ENCODE data around the gene PRR15L.
"Not testable (repeated sequence)": the region's sequence is repeated elsewhere in the genome, so short reads cannot be mapped to it uniquely, and the experiment has no call there.

PRR15L gene

GRCh38 chr17:47919889-47920288, 37.8 kb downstream of the PRR15L start:
- not testable (repeated sequence) for H4K8ac ChIP-seq (ENCODE audit: low read depth, low read length); H3K23ac ChIP-seq (ENCODE audit: low read depth, low read length, poor library complexity); H3K27ac ChIP-seq (replicated peaks; ENCODE audit: low read length); DNase-seq (ENCODE audit: low spot score); H2BK15ac ChIP-seq (ENCODE audit: low read length); H2AFZ ChIP-seq (ENCODE audit: low read length); H2AK5ac ChIP-seq (ENCODE audit: low read depth, low read length); H3K27me3 ChIP-seq (ENCODE audit: control insufficient read depth in 3 of 3, insufficient read depth in 3 of 3, low read depth in 1 of 3, low read length in 3 of 3); H3K14ac ChIP-seq (ENCODE audit: low read length); H3K4ac ChIP-seq (ENCODE audit: low read length); H3K4me1 ChIP-seq (ENCODE audit: control insufficient read depth in 2 of 2, insufficient read depth in 1 of 2, low read depth in 1 of 2, low read length in 2 of 2); H3K9me3 ChIP-seq (replicated peaks in 1 of 2; ENCODE audit: control insufficient read depth in 2 of 2, insufficient read depth in 1 of 2, low read depth in 1 of 2, low read length in 2 of 2); H3K18ac ChIP-seq (ENCODE audit: low read length); H2BK12ac ChIP-seq (ENCODE audit: low read length); H3K4me2 ChIP-seq (ENCODE audit: insufficient read depth, low read length, poor library complexity, severe bottlenecking); H3K4me3 ChIP-seq (ENCODE audit: low read length in 2 of 2); H3K79me1 ChIP-seq (ENCODE audit: low read depth, low read length); H3K9ac ChIP-seq (ENCODE audit: low read depth, low read length, poor library complexity); H4K91ac ChIP-seq (ENCODE audit: low read depth, low read length, poor library complexity); H2BK5ac ChIP-seq (ENCODE audit: low read length); H2BK120ac ChIP-seq (ENCODE audit: low read depth, low read length)
- no CpG with 5 or more reads among the region's 14 CpGs for WGBS, 2 donors (ENCODE audit: extremely low coverage in 2 of 2, insufficient read length in 2 of 2, insufficient replicate concordance in 1 of 2)
- H3K36me3 ChIP-seq (replicated peaks in 1 of 2; ENCODE audit: control insufficient read depth in 2 of 2, insufficient read depth in 2 of 2, low read length in 2 of 2) = peaks cover 22 to 77% of the 10 kb centered on the region in 2 donors

GRCh38 chr17:47918991-47919390, 38.7 kb downstream of the PRR15L start:
- DNase-seq (ENCODE audit: low spot score) = no peak
- Histone ChIP-seq H3K14ac (ENCODE audit: low read length) (no peak overlapping the region), H3K23ac (ENCODE audit: low read depth, low read length, poor library complexity) (no peak overlapping the region), H3K27me3 (ENCODE audit: control insufficient read depth in 3 of 3, insufficient read depth in 3 of 3, low read depth in 1 of 3, low read length in 3 of 3) (no peaks in the 10 kb centered on the region), H3K79me1 (ENCODE audit: low read depth, low read length) (peaks cover 2% of the 10 kb centered on the region), H4K8ac (ENCODE audit: low read depth, low read length) (no peak overlapping the region), H2AFZ (ENCODE audit: low read length) (no peak overlapping the region), H2BK5ac (ENCODE audit: low read length) (no peak overlapping the region), H2BK120ac (ENCODE audit: low read depth, low read length) (no peak overlapping the region), H2BK15ac (ENCODE audit: low read length) (no peak overlapping the region), H3K4me3 (ENCODE audit: low read length in 2 of 2) (no peak overlapping the region), H3K36me3 (replicated peaks in 1 of 2; ENCODE audit: control insufficient read depth in 2 of 2, insufficient read depth in 2 of 2, low read length in 2 of 2) (peaks cover 20 to 68% of the 10 kb centered on the region in 2 donors), H3K18ac (ENCODE audit: low read length) (no peak overlapping the region), H3K4me1 (ENCODE audit: control insufficient read depth in 2 of 2, insufficient read depth in 1 of 2, low read depth in 1 of 2, low read length in 2 of 2) (no peaks in the 10 kb centered on the region), H2AK5ac (ENCODE audit: low read depth, low read length) (no peak overlapping the region), H3K27ac (replicated peaks; ENCODE audit: low read length) (no peak overlapping the region), H3K4ac (ENCODE audit: low read length) (no peak overlapping the region), H4K91ac (ENCODE audit: low read depth, low read length, poor library complexity) (no peak overlapping the region), H3K9ac (ENCODE audit: low read depth, low read length, poor library complexity) (no peak overlapping the region), H3K9me3 (replicated peaks in 1 of 2; ENCODE audit: control insufficient read depth in 2 of 2, insufficient read depth in 1 of 2, low read depth in 1 of 2, low read length in 2 of 2) (no peaks in the 10 kb centered on the region), H2BK12ac (ENCODE audit: low read length) (no peak overlapping the region), H3K4me2 (ENCODE audit: insufficient read depth, low read length, poor library complexity, severe bottlenecking) (no peak overlapping the region)
- WGBS, 2 donors (ENCODE audit: extremely low coverage in 2 of 2, insufficient read length in 2 of 2, insufficient replicate concordance in 1 of 2) = no CpG with 5 or more reads among the region's 2 CpGs

- Histone ChIP-seq H3K79me1 (ENCODE audit: low read depth, low read length) (peaks cover 2% of the 10 kb centered on the region), H3K4me3 (ENCODE audit: low read length in 2 of 2) (no peak overlapping the region), H2BK5ac (ENCODE audit: low read length) (no peak overlapping the region), H3K9me3 (replicated peaks in 1 of 2; ENCODE audit: control insufficient read depth in 2 of 2, insufficient read depth in 1 of 2, low read depth in 1 of 2, low read length in 2 of 2) (no peaks in the 10 kb centered on the region), H2BK12ac (ENCODE audit: low read length) (no peak overlapping the region), H2AK5ac (ENCODE audit: low read depth, low read length) (no peak overlapping the region), H2AFZ (ENCODE audit: low read length) (no peak overlapping the region), H4K8ac (ENCODE audit: low read depth, low read length) (no peak overlapping the region), H3K14ac (ENCODE audit: low read length) (no peak overlapping the region), H3K23ac (ENCODE audit: low read depth, low read length, poor library complexity) (no peak overlapping the region), H4K91ac (ENCODE audit: low read depth, low read length, poor library complexity) (no peak overlapping the region), H2BK15ac (ENCODE audit: low read length) (no peak overlapping the region), H3K4ac (ENCODE audit: low read length) (no peak overlapping the region), H2BK120ac (ENCODE audit: low read depth, low read length) (no peak overlapping the region), H3K4me2 (ENCODE audit: insufficient read depth, low read length, poor library complexity, severe bottlenecking) (no peak overlapping the region), H3K27ac (replicated peaks; ENCODE audit: low read length) (no peak overlapping the region), H3K18ac (ENCODE audit: low read length) (no peak overlapping the region), H3K36me3 (replicated peaks in 1 of 2; ENCODE audit: control insufficient read depth in 2 of 2, insufficient read depth in 2 of 2, low read length in 2 of 2) (peaks cover 16 to 58% of the 10 kb centered on the region in 2 donors), H3K4me1 (ENCODE audit: control insufficient read depth in 2 of 2, insufficient read depth in 1 of 2, low read depth in 1 of 2, low read length in 2 of 2) (no peaks in the 10 kb centered on the region), H3K9ac (ENCODE audit: low read depth, low read length, poor library complexity) (no peak overlapping the region), H3K27me3 (ENCODE audit: control insufficient read depth in 3 of 3, insufficient read depth in 3 of 3, low read depth in 1 of 3, low read length in 3 of 3) (no peaks in the 10 kb centered on the region)
- no peak for DNase-seq (ENCODE audit: low spot score)
- WGBS, 2 donors (ENCODE audit: extremely low coverage in 2 of 2, insufficient read length in 2 of 2, insufficient replicate concordance in 1 of 2) = no CpG with 5 or more reads among the region's 2 CpGs
These were observed 39.7 kb downstream of the PRR15L start for GRCh38 chr17:47918006-47918405.

GRCh38 chr17:47917581-47917980, 40.1 kb downstream of the PRR15L start:
- Histone ChIP-seq H3K14ac (ENCODE audit: low read length) (no peak overlapping the region), H4K8ac (ENCODE audit: low read depth, low read length) (no peak overlapping the region), H3K18ac (ENCODE audit: low read length) (no peak overlapping the region), H2BK5ac (ENCODE audit: low read length) (no peak overlapping the region), H3K9me3 (replicated peaks in 1 of 2; ENCODE audit: control insufficient read depth in 2 of 2, insufficient read depth in 1 of 2, low read depth in 1 of 2, low read length in 2 of 2) (no peaks in the 10 kb centered on the region), H3K79me1 (ENCODE audit: low read depth, low read length) (peaks cover 2% of the 10 kb centered on the region), H3K9ac (ENCODE audit: low read depth, low read length, poor library complexity) (no peak overlapping the region), H2BK120ac (ENCODE audit: low read depth, low read length) (no peak overlapping the region), H3K27me3 (ENCODE audit: control insufficient read depth in 3 of 3, insufficient read depth in 3 of 3, low read depth in 1 of 3, low read length in 3 of 3) (no peaks in the 10 kb centered on the region), H3K23ac (ENCODE audit: low read depth, low read length, poor library complexity) (no peak overlapping the region), H3K36me3 (replicated peaks in 1 of 2; ENCODE audit: control insufficient read depth in 2 of 2, insufficient read depth in 2 of 2, low read length in 2 of 2) (peaks cover 14 to 54% of the 10 kb centered on the region in 2 donors), H3K4me2 (ENCODE audit: insufficient read depth, low read length, poor library complexity, severe bottlenecking) (no peak overlapping the region), H2AFZ (ENCODE audit: low read length) (no peak overlapping the region), H2BK12ac (ENCODE audit: low read length) (no peak overlapping the region), H4K91ac (ENCODE audit: low read depth, low read length, poor library complexity) (no peak overlapping the region), H3K4me1 (ENCODE audit: control insufficient read depth in 2 of 2, insufficient read depth in 1 of 2, low read depth in 1 of 2, low read length in 2 of 2) (no peaks in the 10 kb centered on the region), H3K4ac (ENCODE audit: low read length) (no peak overlapping the region), H3K27ac (replicated peaks; ENCODE audit: low read length) (no peak overlapping the region), H2AK5ac (ENCODE audit: low read depth, low read length) (no peak overlapping the region), H3K4me3 (ENCODE audit: low read length in 2 of 2) (no peak overlapping the region), H2BK15ac (ENCODE audit: low read length) (no peak overlapping the region)
- DNase-seq (ENCODE audit: low spot score) = no peak
- WGBS, 2 donors (ENCODE audit: extremely low coverage in 2 of 2, insufficient read length in 2 of 2, insufficient replicate concordance in 1 of 2) = no CpG with 5 or more reads among the region's 2 CpGs
